Panc1 (cell line): Measurements from ENCODE around the gene TMEM184A. TPM values are rescaled to one million over a fixed set of nuclear protein-coding genes. Genes with fewer than 3 reads are reported as not detected.

Experiments used
- ATAC-seq: fragments of 200-7000 bp; cut with Tn5 transposase; 2 replicates; pipeline ENCODE4 v1.9.1; 2020; ENCODE audit warnings: mild to moderate bottlenecking, moderate library complexity
- BruUV-seq: library from RNA; stranded (reverse); fragments of 400-500 nt; replicated peaks from 2 replicates; lab custom pipeline; 2021; lab: Mats Ljungman, UMichigan
- CTCF ChIA-PET: fragments of 300-600 bp; sonication (Branson Sonifier 250); formaldehyde crosslinking; loops from one replicate; lab custom pipeline; 2022; ENCODE audit warnings: antibody characterized with exemption; lab: Charles Lee
- POLR2A ChIA-PET: fragments of 300-600 bp; sonication (Branson Sonifier 250); formaldehyde crosslinking; loops from one replicate; lab custom pipeline; 2022; ENCODE audit warnings: antibody characterized with exemption; lab: Charles Lee
- DNase-seq: peaks from one replicate; pipeline ENCODE4 v3.0.0-alpha.2; 2010; ENCODE audit warnings: low read depth, low spot score
- H3K27ac ChIP-seq: 2 replicates; pipeline ENCODE4 v1.5.1; 2011; ENCODE audit warnings: mild to moderate bottlenecking, low read length, inconsistent platforms
- H3K27me3 ChIP-seq: fragments of 200-500 bp; sonication (Bioruptor generic); 2 replicates; pipeline ENCODE4 v1.6.0; 2014; ENCODE audit warnings: low read length, inconsistent platforms; ENCODE audit not compliant: control insufficient read depth, insufficient read depth
- H3K36me3 ChIP-seq: fragments of 200-500 bp; sonication (Bioruptor generic); 2 replicates; pipeline ENCODE4 v1.5.1; 2014; ENCODE audit warnings: inconsistent platforms, mild to moderate bottlenecking, low read length, moderate library complexity; ENCODE audit not compliant: control insufficient read depth, insufficient read depth
- H3K4me1 ChIP-seq: 2 replicates; pipeline ENCODE4 v1.5.1; 2011; ENCODE audit warnings: inconsistent platforms, mild to moderate bottlenecking, low read length, moderate library complexity; ENCODE audit not compliant: control insufficient read depth, insufficient read depth
- H3K4me3 ChIP-seq, 2 experiments: 2 replicates each; pipeline ENCODE4 v1.5.1; 2011 to 2012; ENCODE audit warnings: low read depth in 2 of 2, low read length in 2 of 2, mild to moderate bottlenecking in 2 of 2, inconsistent platforms in 1 of 2, moderate library complexity in 1 of 2
- H3K9me3 ChIP-seq: fragments of 200-500 bp; sonication (Bioruptor generic); 2 replicates; pipeline ENCODE4 v1.5.1; 2014; ENCODE audit warnings: low read depth, mild to moderate bottlenecking, inconsistent platforms, low read length, moderate library complexity; ENCODE audit not compliant: control insufficient read depth, insufficient read depth
- POLR2AphosphoS5 ChIP-seq: IDR thresholded peaks from 2 replicates; pipeline ENCODE4 v1.6.1; 2012; ENCODE audit warnings: mild to moderate bottlenecking, low read depth, low read length, moderate library complexity
- SIN3A ChIP-seq: IDR thresholded peaks from 2 replicates; pipeline ENCODE4 v1.6.1; 2012; ENCODE audit warnings: low read depth, mild to moderate bottlenecking, low read length, moderate library complexity, borderline replicate concordance; ENCODE audit not compliant: insufficient read depth
- TCF7L2 ChIP-seq: IDR thresholded peaks from 2 replicates; pipeline ENCODE4 v1.6.1; 2011; ENCODE audit warnings: mild to moderate bottlenecking, low read depth, low read length, inconsistent platforms
- in situ Hi-C: cut with HindIII; loops from 2 replicates; pipeline ENCODE4 v1.10.0; 2016; ENCODE audit warnings: low sequenced_read_pairs, low pct_unique_long_range_greater_than_20kb
- intact Hi-C: fragments of 100-400 bp; cut with micrococcal nuclease; formaldehyde crosslinking; loops from one replicate; pipeline ENCODE4 v1.10.0; 2022; ENCODE audit not compliant: unreplicated experiment
- total RNA-seq: library from RNA; stranded (reverse); gene quantifications from one replicate; pipeline ENCODE4 v1.2.1, GENCODE V29; 2021; ENCODE audit not compliant: unreplicated experiment
- TF ChIP-seq, protein P1 (sequence below), 2 experiments: IDR thresholded peaks; 2 replicates each; pipeline ENCODE4 v1.6.1; 2011 to 2012; ENCODE audit warnings: low read depth in 2 of 2, control low read depth in 1 of 2, low read length in 1 of 2, mild to moderate bottlenecking in 1 of 2, moderate library complexity in 1 of 2; ENCODE audit not compliant: insufficient read depth in 1 of 2
- TF ChIP-seq, protein P2 (sequence below): fragments of 450-650 bp; IDR thresholded peaks from 2 replicates; pipeline ENCODE4 v1.5.1; 2017; ENCODE audit warnings: mild to moderate bottlenecking

TMEM184A gene
- total RNA-seq, 1 experiment from 2014 or later, result 9.2 TPM

DNA sequence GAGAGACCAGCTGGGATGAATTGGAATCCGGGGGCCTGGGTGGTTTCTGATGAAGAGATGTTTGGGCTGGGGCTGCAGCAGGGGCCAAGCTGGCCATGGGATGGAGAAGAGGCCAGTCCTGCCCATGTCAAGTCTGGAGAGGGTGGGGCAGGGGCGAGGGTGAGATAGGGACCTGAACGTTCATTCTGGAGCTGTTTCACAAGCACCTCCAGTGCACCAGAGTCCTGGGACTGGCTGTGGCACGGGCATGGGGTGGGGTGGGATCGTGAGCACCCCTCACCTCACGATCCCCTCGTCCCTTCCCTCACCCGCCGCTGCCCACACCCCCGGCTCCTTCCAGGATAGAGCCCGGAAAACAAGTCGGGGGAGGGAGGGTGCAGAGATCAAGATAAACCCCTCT, 39.6 kb upstream of the TMEM184A start:
- intact Hi-C loops, result no loop called here
- Histone ChIP-seq H3K36me3 (no peaks in the 10 kb centered on the region), H3K9me3 (no peaks in the 10 kb centered on the region), H3K27me3 (peaks cover 3% of the 10 kb centered on the region; the same call in 1 of the 2 replicates), H3K4me1 (no peaks in the 10 kb centered on the region), H3K4me3 (no peak overlapping the region), H3K27ac (no peak overlapping the region)
- BruUV-seq, result no TSS peak
- ATAC-seq (no peak), DNase-seq (no peak)
- CTCF ChIA-PET, result interaction anchor here (0.6 to 0.7 kb wide), 2 partner anchors 12 to 137 kb away, joined by 3 to 9 read pairs; no protein-coding TSS in a partner anchor
- POLR2A ChIA-PET, result interaction anchor here (0.6 kb wide), 1 partner anchor 166 kb away, joined by 3 read pairs; no protein-coding TSS in a partner anchor
- TF ChIP-seq TCF7L2 (no peak), POLR2AphosphoS5 (no peak), SIN3A (no peak)
- TF ChIP-seq, protein P1, sequence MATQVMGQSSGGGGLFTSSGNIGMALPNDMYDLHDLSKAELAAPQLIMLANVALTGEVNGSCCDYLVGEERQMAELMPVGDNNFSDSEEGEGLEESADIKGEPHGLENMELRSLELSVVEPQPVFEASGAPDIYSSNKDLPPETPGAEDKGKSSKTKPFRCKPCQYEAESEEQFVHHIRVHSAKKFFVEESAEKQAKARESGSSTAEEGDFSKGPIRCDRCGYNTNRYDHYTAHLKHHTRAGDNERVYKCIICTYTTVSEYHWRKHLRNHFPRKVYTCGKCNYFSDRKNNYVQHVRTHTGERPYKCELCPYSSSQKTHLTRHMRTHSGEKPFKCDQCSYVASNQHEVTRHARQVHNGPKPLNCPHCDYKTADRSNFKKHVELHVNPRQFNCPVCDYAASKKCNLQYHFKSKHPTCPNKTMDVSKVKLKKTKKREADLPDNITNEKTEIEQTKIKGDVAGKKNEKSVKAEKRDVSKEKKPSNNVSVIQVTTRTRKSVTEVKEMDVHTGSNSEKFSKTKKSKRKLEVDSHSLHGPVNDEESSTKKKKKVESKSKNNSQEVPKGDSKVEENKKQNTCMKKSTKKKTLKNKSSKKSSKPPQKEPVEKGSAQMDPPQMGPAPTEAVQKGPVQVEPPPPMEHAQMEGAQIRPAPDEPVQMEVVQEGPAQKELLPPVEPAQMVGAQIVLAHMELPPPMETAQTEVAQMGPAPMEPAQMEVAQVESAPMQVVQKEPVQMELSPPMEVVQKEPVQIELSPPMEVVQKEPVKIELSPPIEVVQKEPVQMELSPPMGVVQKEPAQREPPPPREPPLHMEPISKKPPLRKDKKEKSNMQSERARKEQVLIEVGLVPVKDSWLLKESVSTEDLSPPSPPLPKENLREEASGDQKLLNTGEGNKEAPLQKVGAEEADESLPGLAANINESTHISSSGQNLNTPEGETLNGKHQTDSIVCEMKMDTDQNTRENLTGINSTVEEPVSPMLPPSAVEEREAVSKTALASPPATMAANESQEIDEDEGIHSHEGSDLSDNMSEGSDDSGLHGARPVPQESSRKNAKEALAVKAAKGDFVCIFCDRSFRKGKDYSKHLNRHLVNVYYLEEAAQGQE (IDR thresholded peaks at IDR 0.05; ENCODE audit: insufficient read depth in 1 of 2, low read depth in 2 of 2, low read length in 1 of 2), result no peak
- TF ChIP-seq, protein P2, sequence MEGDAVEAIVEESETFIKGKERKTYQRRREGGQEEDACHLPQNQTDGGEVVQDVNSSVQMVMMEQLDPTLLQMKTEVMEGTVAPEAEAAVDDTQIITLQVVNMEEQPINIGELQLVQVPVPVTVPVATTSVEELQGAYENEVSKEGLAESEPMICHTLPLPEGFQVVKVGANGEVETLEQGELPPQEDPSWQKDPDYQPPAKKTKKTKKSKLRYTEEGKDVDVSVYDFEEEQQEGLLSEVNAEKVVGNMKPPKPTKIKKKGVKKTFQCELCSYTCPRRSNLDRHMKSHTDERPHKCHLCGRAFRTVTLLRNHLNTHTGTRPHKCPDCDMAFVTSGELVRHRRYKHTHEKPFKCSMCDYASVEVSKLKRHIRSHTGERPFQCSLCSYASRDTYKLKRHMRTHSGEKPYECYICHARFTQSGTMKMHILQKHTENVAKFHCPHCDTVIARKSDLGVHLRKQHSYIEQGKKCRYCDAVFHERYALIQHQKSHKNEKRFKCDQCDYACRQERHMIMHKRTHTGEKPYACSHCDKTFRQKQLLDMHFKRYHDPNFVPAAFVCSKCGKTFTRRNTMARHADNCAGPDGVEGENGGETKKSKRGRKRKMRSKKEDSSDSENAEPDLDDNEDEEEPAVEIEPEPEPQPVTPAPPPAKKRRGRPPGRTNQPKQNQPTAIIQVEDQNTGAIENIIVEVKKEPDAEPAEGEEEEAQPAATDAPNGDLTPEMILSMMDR, result no peak
- in situ Hi-C loops, result no loop called here

DNA sequence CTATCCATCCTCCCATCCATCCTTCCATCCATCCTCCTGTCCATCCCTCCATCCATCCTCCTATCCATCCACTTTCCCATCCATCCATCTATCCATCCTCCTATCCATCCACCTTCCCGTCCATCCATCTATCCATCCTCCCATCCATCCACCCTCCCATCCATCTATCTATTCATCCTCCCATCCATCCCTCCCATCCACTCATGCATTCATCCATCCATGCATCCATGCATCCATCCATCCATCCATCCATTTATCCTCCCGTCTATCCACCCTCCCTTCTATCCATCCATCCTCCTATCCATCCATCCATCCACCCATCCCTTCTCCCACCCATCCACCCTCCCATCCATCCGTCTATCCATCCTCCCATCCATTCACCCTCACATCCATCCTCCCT, 39.0 kb upstream of the TMEM184A start:
- Histone ChIP-seq H3K27me3 (peaks cover 3% of the 10 kb centered on the region; the same call in 1 of the 2 replicates), H3K27ac (no peak overlapping the region), H3K36me3 (no peaks in the 10 kb centered on the region), H3K4me3 (no peak overlapping the region), H3K4me1 (no peaks in the 10 kb centered on the region), H3K9me3 (no peaks in the 10 kb centered on the region)
- ChIA-PET CTCF (interaction anchor here (0.6 to 0.7 kb wide), 2 partner anchors 11 to 137 kb away, joined by 3 to 9 read pairs; no protein-coding TSS in a partner anchor), POLR2A (interaction anchor here (0.6 kb wide), 1 partner anchor 166 kb away, joined by 3 read pairs; no protein-coding TSS in a partner anchor)
- ATAC-seq (no peak), DNase-seq (no peak)
- no TSS peak for BruUV-seq
- TF ChIP-seq, protein P2, result no peak
- TF ChIP-seq, protein P1 (IDR thresholded peaks at IDR 0.05; ENCODE audit: insufficient read depth in 1 of 2, low read depth in 2 of 2, low read length in 1 of 2), result no peak
- no peak for TF ChIP-seq POLR2AphosphoS5
- no peak for TF ChIP-seq TCF7L2
- no peak for TF ChIP-seq SIN3A
- in situ Hi-C loops, result no loop called here
- intact Hi-C loops, result no loop called here
